Measurements from ENCODE around the gene AGBL4. TPM values are rescaled to one million over a fixed set of nuclear protein-coding genes. Genes with fewer than 3 reads are reported as not detected.

AGBL4 gene
- total RNA-seq, 4 donors from 2014 or later, result 0.19 to 1.0 (median 1.0) TPM; not detected in 1

GRCh38 chr1:49125746-49126145, 898.0 kb downstream of the AGBL4 start:
- DNase-seq (ENCODE audit: low spot score in 2 of 2), result no peak
- no peak overlapping the region for H3K27ac ChIP-seq
- H3K9me3 ChIP-seq, result no peaks in the 10 kb centered on the region
- TF ChIP-seq, protein P1, sequence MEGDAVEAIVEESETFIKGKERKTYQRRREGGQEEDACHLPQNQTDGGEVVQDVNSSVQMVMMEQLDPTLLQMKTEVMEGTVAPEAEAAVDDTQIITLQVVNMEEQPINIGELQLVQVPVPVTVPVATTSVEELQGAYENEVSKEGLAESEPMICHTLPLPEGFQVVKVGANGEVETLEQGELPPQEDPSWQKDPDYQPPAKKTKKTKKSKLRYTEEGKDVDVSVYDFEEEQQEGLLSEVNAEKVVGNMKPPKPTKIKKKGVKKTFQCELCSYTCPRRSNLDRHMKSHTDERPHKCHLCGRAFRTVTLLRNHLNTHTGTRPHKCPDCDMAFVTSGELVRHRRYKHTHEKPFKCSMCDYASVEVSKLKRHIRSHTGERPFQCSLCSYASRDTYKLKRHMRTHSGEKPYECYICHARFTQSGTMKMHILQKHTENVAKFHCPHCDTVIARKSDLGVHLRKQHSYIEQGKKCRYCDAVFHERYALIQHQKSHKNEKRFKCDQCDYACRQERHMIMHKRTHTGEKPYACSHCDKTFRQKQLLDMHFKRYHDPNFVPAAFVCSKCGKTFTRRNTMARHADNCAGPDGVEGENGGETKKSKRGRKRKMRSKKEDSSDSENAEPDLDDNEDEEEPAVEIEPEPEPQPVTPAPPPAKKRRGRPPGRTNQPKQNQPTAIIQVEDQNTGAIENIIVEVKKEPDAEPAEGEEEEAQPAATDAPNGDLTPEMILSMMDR (IDR thresholded peaks at IDR 0.05), result no peak
- TF ChIP-seq EP300 (IDR thresholded peaks at IDR 0.05) (no peak), POLR2AphosphoS5 (IDR thresholded peaks at IDR 0.05) (no peak), POLR2A (IDR thresholded peaks at IDR 0.05) (no peak)
- no peak overlapping the region for H3K4me3 ChIP-seq
- H3K4me1 ChIP-seq, result no peaks in the 10 kb centered on the region
- 44% methylated on average over 1 of the region's 1 CpG for WGBS
- H3K27me3 ChIP-seq, result no peaks in the 10 kb centered on the region
- H3K36me3 ChIP-seq, result no peaks in the 10 kb centered on the region

GRCh38 chr1:49111931-49112330, 911.8 kb downstream of the AGBL4 start:
- no peak for TF ChIP-seq POLR2AphosphoS5 (IDR thresholded peaks at IDR 0.05)
- TF ChIP-seq, protein P1 (IDR thresholded peaks at IDR 0.05), result no peak
- no peak overlapping the region for H3K4me3 ChIP-seq
- 91% methylated on average over 1 of the region's 1 CpG for WGBS
- no peak for DNase-seq (ENCODE audit: low spot score in 2 of 2)
- no peaks in the 10 kb centered on the region for H3K36me3 ChIP-seq
- H3K4me1 ChIP-seq, result no peaks in the 10 kb centered on the region
- H3K27me3 ChIP-seq, result no peaks in the 10 kb centered on the region
- no peak overlapping the region for H3K27ac ChIP-seq
- H3K9me3 ChIP-seq, result peaks cover 4% of the 10 kb centered on the region

DNA sequence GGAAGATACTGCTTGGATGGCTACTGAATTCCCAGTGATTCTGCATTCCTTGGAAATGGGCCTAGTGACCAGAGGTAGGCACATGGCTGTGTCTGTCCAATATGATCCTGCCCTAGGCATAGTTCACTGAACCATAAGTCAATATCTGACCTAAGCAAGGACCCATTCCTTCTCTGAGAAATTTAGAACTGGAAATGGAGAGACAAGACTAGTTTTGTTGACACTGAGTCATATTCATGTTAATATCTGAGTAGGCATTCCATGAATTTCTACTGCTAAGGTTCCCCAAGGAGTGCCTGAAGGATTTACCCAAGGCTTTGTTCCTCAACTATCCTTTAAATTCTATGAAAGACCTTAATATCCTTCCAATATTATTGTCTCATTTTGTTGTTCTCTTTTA, 917.3 kb downstream of the AGBL4 start:
- DNase-seq (ENCODE audit: low spot score in 2 of 2), result no peak
- TF ChIP-seq, protein P1 (IDR thresholded peaks at IDR 0.05), result no peak
- TF ChIP-seq POLR2AphosphoS5 (IDR thresholded peaks at IDR 0.05) (no peak), POLR2A (IDR thresholded peaks at IDR 0.05) (no peak), EP300 (IDR thresholded peaks at IDR 0.05) (no peak)
- no peaks in the 10 kb centered on the region for H3K27me3 ChIP-seq
- H3K27ac ChIP-seq, result no peak overlapping the region
- H3K36me3 ChIP-seq, result no peaks in the 10 kb centered on the region
- no peak overlapping the region for H3K4me3 ChIP-seq
- no peaks in the 10 kb centered on the region for H3K9me3 ChIP-seq
- no peaks in the 10 kb centered on the region for H3K4me1 ChIP-seq

DNA sequence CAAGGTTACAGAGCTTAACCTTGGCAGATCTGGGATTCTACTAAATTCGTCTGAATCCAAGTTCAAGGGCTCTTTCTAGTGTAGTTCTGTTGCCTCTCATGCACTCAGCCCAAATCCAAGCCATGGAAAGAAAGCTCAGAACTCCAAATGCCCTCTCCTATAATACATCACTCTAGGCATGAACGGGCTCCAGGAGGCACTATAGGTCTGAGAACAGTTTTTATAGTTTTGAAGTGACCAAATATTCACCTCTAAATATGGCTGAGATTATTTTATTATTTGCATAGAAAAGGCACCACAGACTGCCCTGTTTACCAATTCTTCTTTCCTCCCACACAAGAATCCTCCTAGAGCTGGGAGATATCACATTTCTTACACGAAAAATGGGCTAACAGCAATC, 919.2 kb downstream of the AGBL4 start:
- H3K4me1 ChIP-seq, result no peaks in the 10 kb centered on the region
- no peaks in the 10 kb centered on the region for H3K36me3 ChIP-seq
- 71% methylated on average over 3 of the region's 3 CpGs for WGBS
- no peak overlapping the region for H3K27ac ChIP-seq
- H3K27me3 ChIP-seq, result no peaks in the 10 kb centered on the region
- TF ChIP-seq POLR2A (IDR thresholded peaks at IDR 0.05) (no peak), POLR2AphosphoS5 (IDR thresholded peaks at IDR 0.05) (no peak), EP300 (IDR thresholded peaks at IDR 0.05) (no peak)
- TF ChIP-seq, protein P1 (IDR thresholded peaks at IDR 0.05), result no peak
- no peak for DNase-seq (ENCODE audit: low spot score in 2 of 2)
- H3K4me3 ChIP-seq, result no peak overlapping the region
- no peaks in the 10 kb centered on the region for H3K9me3 ChIP-seq

DNA sequence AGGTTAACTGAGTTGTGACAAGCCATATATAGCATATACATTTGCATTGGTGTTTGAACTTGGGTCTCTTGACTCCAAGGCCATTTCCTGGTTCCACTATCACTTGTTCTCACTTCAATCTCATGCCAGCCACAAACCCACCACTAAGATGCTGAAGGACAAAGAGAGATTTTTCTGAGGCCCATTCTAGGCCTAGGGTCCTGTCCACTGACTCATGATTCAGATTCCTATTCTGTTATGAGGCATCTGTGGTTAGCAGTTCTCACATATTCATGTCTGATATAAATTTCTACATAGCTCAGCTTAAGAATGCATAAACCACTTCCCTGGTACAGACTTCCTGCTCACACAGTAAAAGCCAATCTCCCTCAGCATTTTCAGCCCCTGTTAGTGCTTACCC, 921.0 kb downstream of the AGBL4 start:
- TF ChIP-seq POLR2A (IDR thresholded peaks at IDR 0.05) (no peak), POLR2AphosphoS5 (IDR thresholded peaks at IDR 0.05) (no peak), EP300 (IDR thresholded peaks at IDR 0.05) (no peak)
- TF ChIP-seq, protein P1 (IDR thresholded peaks at IDR 0.05), result no peak
- DNase-seq (ENCODE audit: low spot score in 2 of 2), result no peak
- H3K4me3 ChIP-seq, result no peak overlapping the region
- no peaks in the 10 kb centered on the region for H3K36me3 ChIP-seq
- no peaks in the 10 kb centered on the region for H3K9me3 ChIP-seq
- H3K27me3 ChIP-seq, result no peaks in the 10 kb centered on the region
- H3K27ac ChIP-seq, result no peak overlapping the region
- H3K4me1 ChIP-seq, result no peaks in the 10 kb centered on the region
